HG02571 (cell line): ENCODE measurements around the gene ACTR8.
A peak's percentile ranks its signal among the peaks of the same experiment; 100 is the strongest.
"Not testable (repeated sequence)": the region's sequence is repeated elsewhere in the genome, so short reads cannot be mapped to it uniquely, and the experiment has no call there.

Experiments used
- ATAC-seq: cut with Tn5 transposase; IDR thresholded peaks from one replicate; pipeline ENCODE4 v1.9.1; 2021; ENCODE audit warnings: mild to moderate bottlenecking, moderate library complexity; ENCODE audit not compliant: unreplicated experiment

ACTR8 gene

GRCh38 chr3:53881691-53882593 is at the start of gene ACTR8:
TSS of gene ACTR8 (minus strand) at chr3:53882152. CDS start at chr3:53882101, 51 bp downstream.
- peak; percentile 71 for ATAC-seq

GRCh38 chr3:53927208-53927872 is 45.4 kb upstream of the ACTR8 start:
- not testable (repeated sequence) for ATAC-seq

DNA sequence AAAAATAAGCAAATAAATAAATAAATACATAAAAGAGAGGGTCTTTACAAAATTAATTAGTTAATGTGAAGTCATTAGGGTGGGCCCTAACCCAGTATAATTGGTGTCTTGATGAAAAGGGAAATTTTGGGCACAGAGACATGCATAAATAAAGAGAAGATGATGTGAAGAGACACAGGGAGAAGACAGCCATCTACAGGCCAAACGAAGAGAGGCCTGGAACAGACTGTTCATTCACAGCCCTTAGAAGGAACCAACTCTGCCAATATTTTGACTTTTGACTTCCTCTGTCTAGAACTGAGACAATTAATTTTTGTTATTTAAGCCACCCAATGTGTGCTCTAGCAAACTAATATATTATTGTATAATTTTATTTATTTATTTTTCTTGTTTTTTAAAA is 39.3 kb upstream of the ACTR8 start:
- ATAC-seq = no peak

GRCh38 chr3:53919741-53920140 is 37.8 kb upstream of the ACTR8 start:
- ATAC-seq = no peak

DNA sequence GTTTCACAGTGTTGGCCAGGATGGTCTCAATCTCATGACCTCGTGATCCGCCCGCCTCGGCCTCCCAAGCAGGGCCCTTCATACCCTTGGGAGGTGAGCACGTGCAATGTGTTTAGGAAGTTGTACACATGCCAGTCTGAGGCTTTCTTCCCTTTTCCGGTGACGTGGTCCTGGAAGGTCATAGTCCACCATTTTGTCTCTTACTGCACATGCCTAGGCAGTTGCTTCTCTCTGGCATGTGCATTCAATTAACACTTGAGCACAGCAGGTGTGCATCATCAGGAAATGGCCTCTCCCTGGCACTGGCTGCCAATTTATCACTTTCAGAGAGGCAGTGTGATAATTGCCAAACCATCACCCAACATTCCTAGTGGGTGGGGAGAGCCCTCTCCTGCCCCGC is 31.4 kb upstream of the ACTR8 start:
- no peak for ATAC-seq

GRCh38 chr3:53902711-53903110 is 20.8 kb upstream of the ACTR8 start:
- no peak for ATAC-seq

GRCh38 chr3:53902067-53902466 is 20.1 kb upstream of the ACTR8 start:
- ATAC-seq = no peak

DNA sequence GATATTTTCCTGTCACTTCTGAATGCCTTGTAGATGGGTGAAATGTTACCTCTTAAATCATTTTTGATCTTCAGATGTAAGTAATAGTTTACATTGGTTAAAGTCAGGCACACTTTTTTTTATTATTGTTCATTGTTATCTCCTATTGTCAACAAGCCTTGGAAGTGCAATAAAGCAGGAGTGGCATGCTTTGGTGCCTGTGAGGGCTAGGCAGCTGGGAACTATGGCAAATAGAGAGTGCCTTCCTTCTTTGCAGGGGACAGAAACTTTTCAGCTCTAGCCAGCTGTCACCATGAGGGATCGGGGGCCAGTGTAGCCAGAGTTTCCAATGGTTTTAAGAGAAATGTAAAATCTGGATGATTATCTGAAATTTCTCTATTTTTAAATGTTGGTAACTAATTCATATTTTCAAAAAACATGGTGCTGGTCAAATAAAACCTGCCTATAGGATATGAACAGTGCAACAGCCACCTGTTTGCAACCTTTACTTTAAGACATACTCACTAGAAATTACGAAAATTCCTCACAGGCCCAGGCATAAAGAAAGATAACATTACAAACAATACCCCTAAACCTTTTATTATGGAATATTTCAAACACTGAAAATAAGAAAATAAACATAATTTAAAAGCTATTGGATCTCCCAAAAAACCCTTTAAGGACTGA is 18.8 kb upstream of the ACTR8 start:
- ATAC-seq = no peak

DNA sequence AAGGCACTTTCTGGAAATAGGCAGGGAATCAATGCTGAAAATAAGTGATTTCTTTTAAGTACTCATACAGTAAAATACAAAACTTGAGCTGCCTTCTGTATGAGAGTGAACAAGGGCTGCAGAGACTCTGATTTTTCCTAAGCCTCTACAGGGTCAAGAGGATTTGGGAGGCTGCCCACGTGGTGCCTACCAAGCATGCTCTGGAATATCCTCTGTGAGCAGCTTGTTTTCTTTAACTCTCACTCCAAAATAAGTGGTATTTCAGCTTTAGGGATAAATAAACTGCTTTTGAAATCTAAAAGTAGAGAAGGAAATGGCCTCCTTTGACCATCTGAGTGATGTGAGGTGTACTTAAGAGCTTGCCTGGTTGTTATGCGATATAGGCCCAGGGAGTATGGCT is 17.8 kb upstream of the ACTR8 start:
- ATAC-seq = no peak

DNA sequence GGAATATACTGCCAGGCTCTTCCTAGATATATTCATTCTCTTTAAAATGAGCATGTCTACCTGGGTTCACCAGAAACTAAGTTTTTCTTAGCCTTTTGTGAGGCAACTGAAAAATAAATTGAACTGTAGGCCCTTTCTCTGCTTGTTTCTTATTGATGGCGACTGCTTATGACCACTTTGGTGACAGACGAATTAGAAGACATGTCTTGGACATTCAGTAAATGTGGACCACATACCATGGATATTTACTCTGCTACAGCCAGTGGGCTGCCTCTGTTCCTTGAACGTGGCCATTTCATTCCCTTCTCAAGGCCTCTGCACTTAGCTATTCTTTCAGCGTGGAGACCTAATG is 10.3 kb upstream of the ACTR8 start:
- ATAC-seq = no peak

GRCh38 chr3:53891497-53892285 is 9.7 kb upstream of the ACTR8 start, which contains the start of gene SELENOK:
TSS of gene SELENOK (minus strand) at chr3:53891859.
- peak; percentile 95 for ATAC-seq

DNA sequence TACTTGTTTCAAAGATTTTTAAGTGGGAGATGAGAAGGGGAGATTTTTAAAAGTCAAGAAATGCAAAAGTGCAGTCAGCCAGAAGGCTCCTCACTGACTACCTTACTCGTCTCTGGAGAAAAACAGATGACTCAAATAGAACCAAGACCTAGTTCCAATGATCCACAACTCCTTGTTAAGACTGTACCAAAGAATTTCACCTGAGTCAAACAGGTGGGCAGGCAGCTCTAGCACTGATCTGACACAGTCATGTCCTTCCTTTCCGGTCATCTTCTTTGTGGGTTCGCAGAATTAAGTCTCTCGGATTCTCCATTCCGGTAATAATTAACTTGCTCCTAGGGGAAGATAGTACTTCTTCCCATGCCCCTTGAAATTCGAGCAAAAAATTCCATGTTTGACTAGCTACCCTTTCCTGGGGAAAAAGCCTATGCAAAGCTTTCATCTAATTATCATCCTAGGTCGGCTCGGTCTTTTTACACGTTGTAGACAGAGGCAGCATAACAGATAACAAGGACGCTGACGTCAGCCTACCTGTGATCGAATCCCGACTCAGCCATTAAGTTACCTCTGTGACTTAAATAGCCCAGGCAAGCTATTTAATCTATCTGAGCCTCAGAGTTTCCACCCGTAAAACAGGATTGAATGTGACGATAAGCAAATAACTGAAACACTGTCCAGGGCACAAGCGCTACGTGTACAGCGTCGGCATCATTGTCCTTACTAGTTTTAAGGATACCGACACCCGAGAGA is 8.9 kb upstream of the ACTR8 start:
- no peak for ATAC-seq

- no peak for ATAC-seq
Observed at GRCh38 chr3:53888232-53888631, 6.3 kb upstream of the ACTR8 start.

GRCh38 chr3:53887446-53887845 is 5.5 kb upstream of the ACTR8 start:
- no peak for ATAC-seq

- ATAC-seq = no peak
Observed at GRCh38 chr3:53885239-53885638, 3.3 kb upstream of the ACTR8 start.

DNA sequence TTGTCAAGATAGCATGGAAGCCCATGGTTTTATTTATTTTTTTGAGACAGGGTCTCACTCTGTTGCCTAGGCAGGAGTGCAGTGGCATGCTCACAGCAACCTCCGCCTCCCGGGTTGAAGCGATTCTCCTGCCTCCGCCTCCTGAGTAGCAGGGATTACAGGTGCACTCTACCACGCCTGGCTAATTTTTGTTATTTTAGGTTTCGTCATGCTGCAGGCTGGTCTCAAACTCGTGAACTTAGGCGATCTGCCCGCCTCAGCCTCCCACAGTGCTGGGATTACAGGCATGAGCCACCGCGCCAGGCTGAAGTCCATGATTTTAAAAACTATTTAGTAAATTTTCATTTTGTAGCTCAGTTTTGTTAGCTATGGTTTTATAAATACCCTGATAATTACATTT is 2.7 kb upstream of the ACTR8 start:
- no peak for ATAC-seq

DNA sequence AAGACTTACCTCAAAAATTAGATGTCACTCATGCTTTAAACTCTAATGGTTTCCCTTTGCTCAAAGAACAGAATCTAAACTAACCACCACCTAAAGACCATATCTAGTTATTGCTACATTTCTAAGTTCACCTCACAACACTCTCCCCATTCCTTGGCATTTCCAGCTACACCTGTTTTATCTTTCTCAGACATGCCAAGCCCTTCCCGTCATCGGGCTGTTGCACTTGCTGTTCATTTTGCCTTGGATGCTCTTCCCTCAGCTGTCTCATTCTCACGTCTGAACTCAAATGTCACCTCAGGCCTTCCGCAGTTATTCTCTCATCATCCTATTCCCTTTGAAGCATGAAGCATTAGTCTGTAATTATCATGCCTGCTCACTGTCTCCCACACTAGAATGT is 1.1 kb upstream of the ACTR8 start:
- ATAC-seq = no peak

DNA sequence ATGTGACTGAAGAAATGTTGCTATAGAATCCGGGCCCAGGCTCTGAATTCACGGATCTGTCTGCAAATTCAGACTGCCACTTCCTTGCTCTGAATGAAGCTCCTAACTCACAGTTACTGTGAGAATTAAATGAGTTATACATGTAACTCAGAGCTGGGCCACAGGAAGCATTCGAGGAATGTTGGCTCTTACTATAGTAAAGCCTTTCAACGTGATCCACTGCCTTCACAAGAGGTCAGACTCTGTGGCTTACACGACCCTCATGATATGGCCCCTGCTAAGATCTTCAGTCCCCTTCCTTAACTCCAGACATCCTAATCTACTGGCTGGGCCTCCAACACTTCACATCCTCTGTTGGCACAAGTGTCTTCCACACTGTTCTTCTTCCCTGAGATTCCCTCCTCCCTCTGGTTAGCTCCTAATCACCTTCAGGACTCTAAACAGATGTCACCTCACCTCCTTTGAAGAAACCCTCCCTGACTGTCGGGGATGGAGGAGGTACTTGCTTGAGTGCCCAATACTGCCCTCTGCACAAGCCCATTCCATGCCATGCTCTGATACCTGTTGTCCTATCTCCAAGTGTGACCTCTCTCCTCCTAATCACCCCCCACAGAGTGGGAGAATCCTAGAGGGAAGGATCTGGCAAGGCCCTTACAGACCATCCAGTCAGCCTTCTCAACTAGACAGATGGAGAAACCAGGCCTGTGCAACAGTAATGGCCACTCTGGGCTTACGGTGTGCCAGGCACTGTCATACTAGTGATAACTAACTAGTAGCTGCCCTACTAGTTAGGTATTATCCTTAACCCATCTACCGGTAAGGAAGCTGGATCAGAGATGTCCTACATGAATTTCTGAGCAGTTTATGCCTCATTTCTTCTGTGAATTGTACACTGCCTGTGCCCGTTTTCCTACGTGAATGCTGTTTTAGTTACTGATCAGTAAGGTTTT is 1.3 kb downstream of the ACTR8 start:
- ATAC-seq = no peak
